ENCODE data around the gene GLIS1.
A peak's percentile ranks its signal among the peaks of the same experiment; 100 is the strongest.

Gene GLIS1

DNA sequence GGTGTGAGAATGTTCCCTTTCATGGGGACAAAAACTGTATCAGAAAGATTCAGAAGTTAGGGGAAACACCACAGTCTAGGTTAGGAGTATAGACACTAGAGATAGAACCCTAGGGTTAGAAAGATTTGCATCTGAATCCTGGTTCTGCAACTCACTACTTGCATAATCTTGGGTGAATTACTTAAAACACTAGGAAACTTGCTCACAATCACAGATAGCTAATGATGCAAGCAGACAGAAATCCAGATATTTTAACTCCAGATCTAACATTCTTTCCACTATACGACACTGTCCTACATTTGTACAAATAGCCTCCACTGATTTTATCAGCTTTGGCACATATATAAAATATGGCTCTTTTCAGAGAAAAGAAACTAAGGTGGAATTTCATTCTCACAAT lies 30.8 kb upstream of the GLIS1 start:
- ChIA-PET CTCF (interaction anchor here (0.5 to 4.9 kb wide), 2 partner anchors 15 to 1044 kb away, joined by 3 to 56 read pairs; no protein-coding TSS in a partner anchor), POLR2A (no interaction called here)
- DNase-seq (ENCODE audit: low read depth, low spot score), result peak; percentile 29
- no peak for TF ChIP-seq CTCF (IDR thresholded peaks at IDR 0.05; ENCODE audit: insufficient read depth, low read length, missing control alignments)
- no peak overlapping the region for H3K4me3 ChIP-seq (ENCODE audit: low read depth, low read length)

DNA sequence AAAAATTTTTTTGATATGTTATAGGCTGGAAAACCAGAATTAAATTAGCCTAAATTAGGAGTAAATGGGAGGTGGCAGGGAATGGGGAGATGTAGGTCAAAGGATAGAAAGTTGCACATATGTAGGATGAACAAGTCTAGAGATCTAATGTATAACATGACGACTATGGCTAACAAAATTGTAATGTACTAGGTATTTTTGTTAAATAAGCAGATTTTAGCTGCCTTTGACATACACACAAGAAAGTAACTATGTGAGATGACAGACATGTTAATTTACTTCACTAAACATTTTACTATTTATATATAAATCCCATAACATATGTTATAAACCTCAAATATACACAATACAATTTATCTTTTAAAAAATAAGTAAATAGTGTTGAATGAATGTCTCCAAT lies 30.2 kb upstream of the GLIS1 start:
- TF ChIP-seq CTCF (IDR thresholded peaks at IDR 0.05; ENCODE audit: insufficient read depth, low read length, missing control alignments), result no peak
- ChIA-PET CTCF (interaction anchor here (4.9 kb wide), 1 partner anchor 14 kb away, joined by 56 read pairs; no protein-coding TSS in a partner anchor), POLR2A (no interaction called here)
- DNase-seq (ENCODE audit: low read depth, low spot score), result no peak
- H3K4me3 ChIP-seq (ENCODE audit: low read depth, low read length), result no peak overlapping the region

- POLR2A ChIA-PET, result interaction anchor here (0.7 kb wide), 1 partner anchor 87 kb away, joined by 3 read pairs; no protein-coding TSS in a partner anchor
- peak; percentile 26 for DNase-seq (ENCODE audit: low read depth, low spot score)
- CTCF ChIA-PET, result interaction anchor here (1.0 to 7.7 kb wide), 6 partner anchors 12 to 488 kb away, joined by 3 to 58 read pairs (median 8); no protein-coding TSS in a partner anchor
Observed at GRCh38 chr1:53766831-53767405, 28.0 kb upstream of the GLIS1 start.

GRCh38 chr1:53766194-53766742 lies 27.3 kb upstream of the GLIS1 start:
- TF ChIP-seq CTCF (IDR thresholded peaks at IDR 0.05; ENCODE audit: insufficient read depth, low read length, missing control alignments), result no peak
- ChIA-PET CTCF (interaction anchor here (0.9 to 7.7 kb wide), 6 partner anchors 11 to 487 kb away, joined by 3 to 58 read pairs (median 8); no protein-coding TSS in a partner anchor), POLR2A (no interaction called here)
- DNase-seq (ENCODE audit: low read depth, low spot score), result no peak
- H3K4me3 ChIP-seq (ENCODE audit: low read depth, low read length), result no peak overlapping the region

More at GRCh38 chr1:53766831-53767405, 28.0 kb upstream of the GLIS1 start:
- TF ChIP-seq CTCF (IDR thresholded peaks at IDR 0.05; ENCODE audit: insufficient read depth, low read length, missing control alignments), result no peak
- peak overlapping the region; percentile 31 for H3K4me3 ChIP-seq (ENCODE audit: low read depth, low read length)

DNA sequence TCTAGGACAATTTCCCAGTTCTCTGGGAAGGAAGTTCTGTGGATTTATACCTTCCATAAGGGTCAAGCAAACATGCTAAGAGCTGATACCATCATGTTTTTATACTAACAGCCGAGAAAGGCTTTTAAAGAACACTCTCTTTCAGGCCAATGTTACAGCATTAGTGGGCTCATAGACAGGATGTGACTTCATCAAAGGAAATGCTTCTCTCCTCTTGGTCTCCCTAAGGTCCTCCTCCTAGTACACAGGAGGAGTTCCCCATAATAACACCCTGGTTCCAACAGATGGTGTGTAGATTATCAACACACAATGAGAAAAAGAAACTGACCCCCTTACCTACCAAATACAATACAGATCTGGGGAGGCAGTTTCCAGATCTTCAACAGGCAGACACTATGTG lies 26.7 kb upstream of the GLIS1 start:
- POLR2A ChIA-PET, result no interaction called here
- peak; percentile 14 for DNase-seq (ENCODE audit: low read depth, low spot score)
- CTCF ChIA-PET, result interaction anchor here (0.9 to 7.7 kb wide), 4 partner anchors 11 to 321 kb away, joined by 5 to 58 read pairs (median 34); no protein-coding TSS in a partner anchor
- no peak overlapping the region for H3K4me3 ChIP-seq (ENCODE audit: low read depth, low read length)
- no peak for TF ChIP-seq CTCF (IDR thresholded peaks at IDR 0.05; ENCODE audit: insufficient read depth, low read length, missing control alignments)

DNA sequence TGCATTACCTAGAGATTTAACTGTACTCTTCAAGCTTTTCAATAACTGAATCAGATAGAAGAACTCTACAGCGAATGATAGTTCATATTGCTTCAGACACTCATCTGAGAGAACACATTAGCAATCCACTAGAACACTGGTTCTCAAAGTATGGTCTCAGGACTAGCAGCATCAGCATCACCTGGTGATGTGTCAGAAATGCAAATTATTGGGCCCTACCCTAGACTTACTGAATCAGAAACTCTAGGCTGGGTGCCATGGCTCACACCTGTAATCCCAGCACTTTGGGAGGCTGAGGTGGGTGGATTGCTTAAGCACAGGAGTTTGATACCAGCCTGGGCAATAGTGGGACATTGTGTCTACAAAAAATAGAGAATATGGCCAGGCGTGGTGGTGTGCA lies 24.9 kb upstream of the GLIS1 start:
- ChIA-PET CTCF (interaction anchor here (0.9 to 7.7 kb wide), 7 partner anchors 8 to 278 kb away, joined by 3 to 58 read pairs (median 3); partner anchors contain the start of gene GLIS1), POLR2A (no interaction called here)
- no peak for TF ChIP-seq CTCF (IDR thresholded peaks at IDR 0.05; ENCODE audit: insufficient read depth, low read length, missing control alignments)
- no peak overlapping the region for H3K4me3 ChIP-seq (ENCODE audit: low read depth, low read length)
- no peak for DNase-seq (ENCODE audit: low read depth, low spot score)
